Activated naive CD8-positive, alpha-beta T cell treated with anti-CD3 and anti-CD28 coated beads for 36 hours (primary cell): ENCODE results near the gene NKX2-3. TPM values are rescaled to one million over a fixed set of nuclear protein-coding genes. Genes with fewer than 3 reads are reported as not detected.
A peak's percentile ranks its signal among the peaks of the same experiment; 100 is the strongest.

Source experiments
- DNase-seq: peaks from one replicate; pipeline ENCODE4 v3.0.0; 2021
- H3K27ac Mint-ChIP-seq: one replicate; pipeline ENCODE4 v1.8.0; 2022; ENCODE audit warnings: mild to moderate bottlenecking, moderate library complexity, mixed read lengths
- H3K27me3 Mint-ChIP-seq: one replicate; pipeline ENCODE4 v1.8.0; 2022; ENCODE audit warnings: mild to moderate bottlenecking, mixed read lengths
- H3K36me3 Mint-ChIP-seq: one replicate; pipeline ENCODE4 v1.8.0; 2021; ENCODE audit warnings: mild to moderate bottlenecking, mixed read lengths
- H3K4me1 Mint-ChIP-seq: one replicate; pipeline ENCODE4 v1.8.0; 2021; ENCODE audit warnings: mixed read lengths
- H3K4me3 Mint-ChIP-seq: one replicate; pipeline ENCODE4 v1.8.0; 2022; ENCODE audit warnings: mild to moderate bottlenecking, moderate library complexity, mixed read lengths
- H3K9me3 Mint-ChIP-seq: one replicate; pipeline ENCODE4 v1.8.0; 2022; ENCODE audit warnings: mixed read lengths
- total RNA-seq, 2 experiments: library from RNA; stranded (reverse); gene quantifications; one replicate each; pipeline ENCODE4 v1.2.3, GENCODE V29; 2021

Gene NKX2-3
- total RNA-seq = not detected

- H3K36me3 Mint-ChIP-seq = peaks cover 2% of the 10 kb centered on the region
- H3K9me3 Mint-ChIP-seq = peaks cover 3% of the 10 kb centered on the region
- peak; percentile 64 for DNase-seq
- peaks cover 42% of the 10 kb centered on the region for H3K4me1 Mint-ChIP-seq
- no peak within 1 kb of the TSS for H3K27ac Mint-ChIP-seq
- peak within 1 kb of the TSS; percentile 14 for H3K4me3 Mint-ChIP-seq
- H3K27me3 Mint-ChIP-seq = peaks cover 96% of the 10 kb centered on the region
Measured at GRCh38 chr10:99532687-99533495, at the start of gene NKX2-3. NKX2-3 (plus strand) TSS chr10:99532942; CDS start chr10:99533132, 190 bp downstream.

GRCh38 chr10:99484626-99485581 is 47.8 kb upstream of the NKX2-3 start:
- H3K27ac Mint-ChIP-seq = no peak overlapping the region
- H3K9me3 Mint-ChIP-seq = peaks cover 4% of the 10 kb centered on the region
- no peak for DNase-seq

GRCh38 chr10:99487125-99487807 is 45.5 kb upstream of the NKX2-3 start:
- H3K9me3 Mint-ChIP-seq = no peaks in the 10 kb centered on the region
- no peak overlapping the region for H3K4me3 Mint-ChIP-seq
- H3K27ac Mint-ChIP-seq = no peak overlapping the region
- no peak for DNase-seq
- no peaks in the 10 kb centered on the region for H3K4me1 Mint-ChIP-seq
- no peaks in the 10 kb centered on the region for H3K36me3 Mint-ChIP-seq
- peaks cover 72% of the 10 kb centered on the region for H3K27me3 Mint-ChIP-seq

More at GRCh38 chr10:99484626-99485581, 47.8 kb upstream of the NKX2-3 start:
- no peak overlapping the region for H3K4me3 Mint-ChIP-seq
- H3K4me1 Mint-ChIP-seq = no peaks in the 10 kb centered on the region
- H3K27me3 Mint-ChIP-seq = peaks cover 65% of the 10 kb centered on the region
- H3K36me3 Mint-ChIP-seq = no peaks in the 10 kb centered on the region

- DNase-seq = no peak
- Mint-ChIP-seq H3K4me1 (no peaks in the 10 kb centered on the region), H3K9me3 (no peaks in the 10 kb centered on the region), H3K36me3 (no peaks in the 10 kb centered on the region), H3K27me3 (peaks cover 61% of the 10 kb centered on the region), H3K4me3 (no peak overlapping the region), H3K27ac (no peak overlapping the region)
Measured at GRCh38 chr10:99489271-99489670, 43.5 kb upstream of the NKX2-3 start.

- Mint-ChIP-seq H3K9me3 (peaks cover 5% of the 10 kb centered on the region), H3K4me3 (no peak overlapping the region), H3K27ac (no peak overlapping the region), H3K27me3 (peaks cover 22% of the 10 kb centered on the region), H3K36me3 (no peaks in the 10 kb centered on the region), H3K4me1 (no peaks in the 10 kb centered on the region)
- no peak for DNase-seq
Measured at GRCh38 chr10:99497343-99498025, 35.3 kb upstream of the NKX2-3 start.

- H3K9me3 Mint-ChIP-seq = no peaks in the 10 kb centered on the region
- H3K4me3 Mint-ChIP-seq = no peak overlapping the region
- H3K27ac Mint-ChIP-seq = no peak overlapping the region
- no peak for DNase-seq
- H3K27me3 Mint-ChIP-seq = peaks cover 41% of the 10 kb centered on the region
- H3K4me1 Mint-ChIP-seq = no peaks in the 10 kb centered on the region
- no peaks in the 10 kb centered on the region for H3K36me3 Mint-ChIP-seq
Measured at GRCh38 chr10:99506416-99506815, 26.3 kb upstream of the NKX2-3 start.

- no peak overlapping the region for H3K4me3 Mint-ChIP-seq
- no peaks in the 10 kb centered on the region for H3K36me3 Mint-ChIP-seq
- DNase-seq = no peak
- H3K9me3 Mint-ChIP-seq = no peaks in the 10 kb centered on the region
- peaks cover 49% of the 10 kb centered on the region for H3K27me3 Mint-ChIP-seq
- no peaks in the 10 kb centered on the region for H3K4me1 Mint-ChIP-seq
- no peak overlapping the region for H3K27ac Mint-ChIP-seq
Measured at GRCh38 chr10:99507265-99507664, 25.5 kb upstream of the NKX2-3 start.

GRCh38 chr10:99513061-99513460 is 19.7 kb upstream of the NKX2-3 start:
- H3K4me3 Mint-ChIP-seq = no peak overlapping the region
- H3K36me3 Mint-ChIP-seq = no peaks in the 10 kb centered on the region
- DNase-seq = no peak
- no peak overlapping the region for H3K27ac Mint-ChIP-seq
- H3K9me3 Mint-ChIP-seq = no peaks in the 10 kb centered on the region
- H3K4me1 Mint-ChIP-seq = no peaks in the 10 kb centered on the region
- peaks cover 62% of the 10 kb centered on the region for H3K27me3 Mint-ChIP-seq

GRCh38 chr10:99519690-99520039 is 13.1 kb upstream of the NKX2-3 start:
- Mint-ChIP-seq H3K27ac (no peak overlapping the region), H3K4me3 (no peak overlapping the region), H3K27me3 (peaks cover 76% of the 10 kb centered on the region), H3K4me1 (peaks cover 7% of the 10 kb centered on the region), H3K36me3 (no peaks in the 10 kb centered on the region), H3K9me3 (peaks cover 1% of the 10 kb centered on the region)
- no peak for DNase-seq

- H3K4me1 Mint-ChIP-seq = peaks cover 7% of the 10 kb centered on the region
- peaks cover 82% of the 10 kb centered on the region for H3K27me3 Mint-ChIP-seq
- H3K9me3 Mint-ChIP-seq = peaks cover 1% of the 10 kb centered on the region
- H3K27ac Mint-ChIP-seq = no peak overlapping the region
- no peak for DNase-seq
- H3K36me3 Mint-ChIP-seq = no peaks in the 10 kb centered on the region
- no peak overlapping the region for H3K4me3 Mint-ChIP-seq
Measured at GRCh38 chr10:99520040-99520846, 12.5 kb upstream of the NKX2-3 start.

- Mint-ChIP-seq H3K9me3 (peaks cover 1% of the 10 kb centered on the region), H3K27me3 (peaks cover 86% of the 10 kb centered on the region), H3K4me3 (no peak overlapping the region), H3K4me1 (peaks cover 7% of the 10 kb centered on the region), H3K27ac (no peak overlapping the region), H3K36me3 (no peaks in the 10 kb centered on the region)
- DNase-seq = no peak
Measured at GRCh38 chr10:99520847-99521764, 11.6 kb upstream of the NKX2-3 start.

- peaks cover 1% of the 10 kb centered on the region for H3K9me3 Mint-ChIP-seq
- H3K36me3 Mint-ChIP-seq = no peaks in the 10 kb centered on the region
- no peak overlapping the region for H3K27ac Mint-ChIP-seq
- H3K27me3 Mint-ChIP-seq = peaks cover 87% of the 10 kb centered on the region
- no peak overlapping the region for H3K4me3 Mint-ChIP-seq
- no peak for DNase-seq
- H3K4me1 Mint-ChIP-seq = peaks cover 7% of the 10 kb centered on the region
Measured at GRCh38 chr10:99521765-99522469, 10.8 kb upstream of the NKX2-3 start.
